Measurements from ENCODE around the gene SPTLC1. TPM values are rescaled to one million over a fixed set of nuclear protein-coding genes. Genes with fewer than 3 reads are reported as not detected.

SPTLC1 gene
- total and polyA plus RNA-seq, 2 experiments from 2014 or later: 54.8 to 100 TPM

DNA sequence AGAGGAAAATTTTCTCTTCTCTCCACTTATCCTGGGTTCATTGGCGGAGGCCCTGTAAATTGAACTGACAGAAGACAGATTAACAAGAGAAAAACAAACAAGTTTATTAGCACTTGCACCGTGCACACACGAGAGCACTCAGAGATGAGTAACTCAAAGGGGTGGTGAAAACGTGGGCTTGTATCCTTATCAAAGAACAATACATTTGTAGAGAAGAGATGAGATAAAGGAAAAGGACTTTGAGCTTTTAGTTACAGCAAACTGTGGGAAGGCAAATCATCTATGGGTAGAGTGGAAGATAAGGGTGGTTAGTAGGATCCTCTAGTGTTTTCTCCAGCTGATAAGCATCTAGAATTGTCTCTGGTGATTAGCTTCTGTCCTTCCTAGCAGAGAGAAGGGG lies 120.8 kb downstream of the SPTLC1 start:
- Mint-ChIP-seq H3K4me1 (peaks cover 2% of the 10 kb centered on the region; the same call in 2 of the 3 replicates), H3K9me3 (no peaks in the 10 kb centered on the region), H3K36me3 (ENCODE audit: low read depth) (no peaks in the 10 kb centered on the region), H3K4me3 (no peak overlapping the region), H3K27me3 (ENCODE audit: insufficient read depth, low read depth, poor library complexity) (peaks cover 2% of the 10 kb centered on the region), H3K27ac (no peak overlapping the region)
- Histone ChIP-seq H3F3A (replicated peaks; ENCODE audit: low read depth) (no peaks in the 10 kb centered on the region), H2AFZ (0 out of 2 replicates have a peak overlapping the region, but pooled peaks have one; percentile 49), H3K4me3 (no peak overlapping the region), H3K9me2 (ENCODE audit: insufficient read depth) (no peaks in the 10 kb centered on the region), H4K20me1 (replicated peaks; ENCODE audit: insufficient read depth) (no peaks in the 10 kb centered on the region), H3K79me2 (replicated peaks; ENCODE audit: insufficient read depth) (no peaks in the 10 kb centered on the region), H3K36me3 (ENCODE audit: insufficient read depth) (no peaks in the 10 kb centered on the region), H3K4me2 (no peak overlapping the region), H3K27ac (ENCODE audit: low read depth) (no peak overlapping the region), H3K4me1 (ENCODE audit: insufficient read depth) (no peaks in the 10 kb centered on the region; the same call in 1 of the 2 replicates), H3K27me3 (ENCODE audit: insufficient read depth) (no peaks in the 10 kb centered on the region)
- ATAC-seq: no peak
- DNase-seq (ENCODE audit: low spot score): no peak
- TF ChIP-seq STAT1 (IDR thresholded peaks at IDR 0.05; ENCODE audit: unreplicated experiment): no peak
- no peak for TF ChIP-seq ZNF331 (CRISPR knock-in tag; IDR thresholded peaks at IDR 0.05; ENCODE audit: low read depth)
- TF ChIP-seq, protein P1, sequence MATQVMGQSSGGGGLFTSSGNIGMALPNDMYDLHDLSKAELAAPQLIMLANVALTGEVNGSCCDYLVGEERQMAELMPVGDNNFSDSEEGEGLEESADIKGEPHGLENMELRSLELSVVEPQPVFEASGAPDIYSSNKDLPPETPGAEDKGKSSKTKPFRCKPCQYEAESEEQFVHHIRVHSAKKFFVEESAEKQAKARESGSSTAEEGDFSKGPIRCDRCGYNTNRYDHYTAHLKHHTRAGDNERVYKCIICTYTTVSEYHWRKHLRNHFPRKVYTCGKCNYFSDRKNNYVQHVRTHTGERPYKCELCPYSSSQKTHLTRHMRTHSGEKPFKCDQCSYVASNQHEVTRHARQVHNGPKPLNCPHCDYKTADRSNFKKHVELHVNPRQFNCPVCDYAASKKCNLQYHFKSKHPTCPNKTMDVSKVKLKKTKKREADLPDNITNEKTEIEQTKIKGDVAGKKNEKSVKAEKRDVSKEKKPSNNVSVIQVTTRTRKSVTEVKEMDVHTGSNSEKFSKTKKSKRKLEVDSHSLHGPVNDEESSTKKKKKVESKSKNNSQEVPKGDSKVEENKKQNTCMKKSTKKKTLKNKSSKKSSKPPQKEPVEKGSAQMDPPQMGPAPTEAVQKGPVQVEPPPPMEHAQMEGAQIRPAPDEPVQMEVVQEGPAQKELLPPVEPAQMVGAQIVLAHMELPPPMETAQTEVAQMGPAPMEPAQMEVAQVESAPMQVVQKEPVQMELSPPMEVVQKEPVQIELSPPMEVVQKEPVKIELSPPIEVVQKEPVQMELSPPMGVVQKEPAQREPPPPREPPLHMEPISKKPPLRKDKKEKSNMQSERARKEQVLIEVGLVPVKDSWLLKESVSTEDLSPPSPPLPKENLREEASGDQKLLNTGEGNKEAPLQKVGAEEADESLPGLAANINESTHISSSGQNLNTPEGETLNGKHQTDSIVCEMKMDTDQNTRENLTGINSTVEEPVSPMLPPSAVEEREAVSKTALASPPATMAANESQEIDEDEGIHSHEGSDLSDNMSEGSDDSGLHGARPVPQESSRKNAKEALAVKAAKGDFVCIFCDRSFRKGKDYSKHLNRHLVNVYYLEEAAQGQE (IDR thresholded peaks at IDR 0.05; ENCODE audit: unreplicated experiment): no peak
- TF ChIP-seq EZH2phosphoT487 (IDR thresholded peaks at IDR 0.05; ENCODE audit: unreplicated experiment): no peak
- TF ChIP-seq, protein P2, sequence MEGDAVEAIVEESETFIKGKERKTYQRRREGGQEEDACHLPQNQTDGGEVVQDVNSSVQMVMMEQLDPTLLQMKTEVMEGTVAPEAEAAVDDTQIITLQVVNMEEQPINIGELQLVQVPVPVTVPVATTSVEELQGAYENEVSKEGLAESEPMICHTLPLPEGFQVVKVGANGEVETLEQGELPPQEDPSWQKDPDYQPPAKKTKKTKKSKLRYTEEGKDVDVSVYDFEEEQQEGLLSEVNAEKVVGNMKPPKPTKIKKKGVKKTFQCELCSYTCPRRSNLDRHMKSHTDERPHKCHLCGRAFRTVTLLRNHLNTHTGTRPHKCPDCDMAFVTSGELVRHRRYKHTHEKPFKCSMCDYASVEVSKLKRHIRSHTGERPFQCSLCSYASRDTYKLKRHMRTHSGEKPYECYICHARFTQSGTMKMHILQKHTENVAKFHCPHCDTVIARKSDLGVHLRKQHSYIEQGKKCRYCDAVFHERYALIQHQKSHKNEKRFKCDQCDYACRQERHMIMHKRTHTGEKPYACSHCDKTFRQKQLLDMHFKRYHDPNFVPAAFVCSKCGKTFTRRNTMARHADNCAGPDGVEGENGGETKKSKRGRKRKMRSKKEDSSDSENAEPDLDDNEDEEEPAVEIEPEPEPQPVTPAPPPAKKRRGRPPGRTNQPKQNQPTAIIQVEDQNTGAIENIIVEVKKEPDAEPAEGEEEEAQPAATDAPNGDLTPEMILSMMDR (conservative IDR thresholded peaks at IDR 0.05; ENCODE audit: low read depth in 2 of 2): no peak
- TF ChIP-seq CREB1 (CRISPR knock-in tag; IDR thresholded peaks at IDR 0.05; ENCODE audit: low read depth): no peak
- no peak for TF ChIP-seq NANOG (IDR thresholded peaks at IDR 0.05; ENCODE audit: borderline replicate concordance)
- no peak for TF ChIP-seq POLR2AphosphoS5 (IDR thresholded peaks at IDR 0.05; ENCODE audit: low read depth)
- no peak for TF ChIP-seq ZNF114 (CRISPR knock-in tag; IDR thresholded peaks at IDR 0.05)
- no peak for TF ChIP-seq EZH2 (IDR thresholded peaks at IDR 0.05; ENCODE audit: low read depth, unreplicated experiment)
- TF ChIP-seq, protein P3, sequence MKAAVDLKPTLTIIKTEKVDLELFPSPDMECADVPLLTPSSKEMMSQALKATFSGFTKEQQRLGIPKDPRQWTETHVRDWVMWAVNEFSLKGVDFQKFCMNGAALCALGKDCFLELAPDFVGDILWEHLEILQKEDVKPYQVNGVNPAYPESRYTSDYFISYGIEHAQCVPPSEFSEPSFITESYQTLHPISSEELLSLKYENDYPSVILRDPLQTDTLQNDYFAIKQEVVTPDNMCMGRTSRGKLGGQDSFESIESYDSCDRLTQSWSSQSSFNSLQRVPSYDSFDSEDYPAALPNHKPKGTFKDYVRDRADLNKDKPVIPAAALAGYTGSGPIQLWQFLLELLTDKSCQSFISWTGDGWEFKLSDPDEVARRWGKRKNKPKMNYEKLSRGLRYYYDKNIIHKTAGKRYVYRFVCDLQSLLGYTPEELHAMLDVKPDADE (IDR thresholded peaks at IDR 0.05): no peak
- TF ChIP-seq JUNB (IDR thresholded peaks at IDR 0.05; ENCODE audit: unreplicated experiment): no peak
